GM12891 (cell line): ENCODE measurements around the gene RHBDF2.

ENCODE experiments used
- DNase-seq: peaks from one replicate; pipeline ENCODE4 v3.0.0; 2011; ENCODE audit warnings: low spot score; ENCODE audit not compliant: insufficient read length
- FAIRE-seq: peaks from 2 replicates; lab custom pipeline; 2011; peaks lifted over from hg19 to GRCh38; lab: Jason Lieb, UNC
- PAX5 ChIP-seq: IDR thresholded peaks from 2 replicates; pipeline ENCODE4 v1.6.1; 2011; ENCODE audit warnings: low read length, moderate library complexity, mild to moderate bottlenecking; ENCODE audit not compliant: insufficient read depth, severe bottlenecking
- POLR2A ChIP-seq: IDR thresholded peaks from 2 replicates; pipeline ENCODE4 v1.6.1; 2011; ENCODE audit warnings: low read depth, low read length, control low read depth
- POLR2AphosphoS5 ChIP-seq: IDR thresholded peaks from 2 replicates; pipeline ENCODE4 v1.6.1; 2011; ENCODE audit warnings: low read depth, low read length, control low read depth
- POU2F2 ChIP-seq: IDR thresholded peaks from 2 replicates; pipeline ENCODE4 v1.6.1; 2011; ENCODE audit warnings: low read depth, mild to moderate bottlenecking, control low read depth, low read length, moderate library complexity
- SPI1 ChIP-seq: IDR thresholded peaks from 2 replicates; pipeline ENCODE4 v1.6.1; 2011; ENCODE audit warnings: low read depth, low read length, control low read depth
- TAF1 ChIP-seq: IDR thresholded peaks from 2 replicates; pipeline ENCODE4 v1.6.1; 2011; ENCODE audit warnings: low read depth, low read length, control low read depth

Gene RHBDF2

GRCh38 chr17:76438906-76439305 is 62.3 kb downstream of the RHBDF2 start:
- FAIRE-seq (no peak), DNase-seq (no peak)
- TF ChIP-seq SPI1 = no peak
- TF ChIP-seq POU2F2 = no peak
- TF ChIP-seq TAF1 = no peak
- no peak for TF ChIP-seq PAX5
- TF ChIP-seq POLR2AphosphoS5 = no peak
- no peak for TF ChIP-seq POLR2A

DNA sequence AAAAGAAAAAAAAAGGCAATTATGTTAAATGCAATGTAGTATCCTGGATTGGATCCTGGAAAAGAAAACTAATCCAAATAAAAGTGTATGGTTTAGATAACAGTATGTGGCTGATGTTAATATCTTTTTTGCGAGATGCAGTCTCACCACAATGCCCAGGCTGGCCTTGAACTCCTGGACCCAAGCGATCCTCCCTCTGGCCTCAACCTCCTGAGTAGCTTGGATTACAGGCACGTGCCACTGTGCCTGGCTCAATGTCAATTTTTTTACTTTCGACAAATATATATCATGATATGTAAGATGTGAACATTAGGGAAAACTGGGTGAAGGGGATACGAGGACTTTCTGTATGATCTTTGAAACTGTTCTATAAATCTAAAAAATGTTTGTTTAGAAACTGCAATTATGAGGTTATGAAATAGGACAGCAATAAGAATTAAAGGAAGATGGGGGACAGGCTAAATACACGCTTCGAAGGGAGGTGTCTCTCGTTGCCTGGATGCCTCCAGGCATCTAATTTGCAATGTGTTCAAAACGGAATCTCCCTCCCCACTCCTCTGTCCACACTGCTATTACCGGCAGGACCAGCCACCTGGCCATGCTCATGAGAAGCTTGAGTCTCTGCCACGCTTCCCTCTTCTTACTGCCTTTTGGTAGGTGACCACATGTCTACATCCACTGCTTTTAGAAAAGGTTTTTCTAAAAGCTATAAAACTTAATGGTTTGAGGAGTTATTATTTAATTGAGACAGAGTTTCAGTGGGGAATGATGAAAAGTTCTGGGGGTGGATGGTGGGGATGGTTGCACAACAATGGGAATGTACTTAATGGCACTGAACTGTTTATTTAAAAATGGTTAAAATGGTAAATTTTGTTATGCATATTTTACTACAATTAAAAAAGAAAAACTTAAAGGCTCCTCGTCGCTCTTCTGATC is 63.5 kb downstream of the RHBDF2 start:
- FAIRE-seq (no peak), DNase-seq (no peak)
- TF ChIP-seq POU2F2 = no peak
- no peak for TF ChIP-seq POLR2A
- no peak for TF ChIP-seq SPI1
- no peak for TF ChIP-seq PAX5
- TF ChIP-seq TAF1 = no peak
- TF ChIP-seq POLR2AphosphoS5 = no peak

DNA sequence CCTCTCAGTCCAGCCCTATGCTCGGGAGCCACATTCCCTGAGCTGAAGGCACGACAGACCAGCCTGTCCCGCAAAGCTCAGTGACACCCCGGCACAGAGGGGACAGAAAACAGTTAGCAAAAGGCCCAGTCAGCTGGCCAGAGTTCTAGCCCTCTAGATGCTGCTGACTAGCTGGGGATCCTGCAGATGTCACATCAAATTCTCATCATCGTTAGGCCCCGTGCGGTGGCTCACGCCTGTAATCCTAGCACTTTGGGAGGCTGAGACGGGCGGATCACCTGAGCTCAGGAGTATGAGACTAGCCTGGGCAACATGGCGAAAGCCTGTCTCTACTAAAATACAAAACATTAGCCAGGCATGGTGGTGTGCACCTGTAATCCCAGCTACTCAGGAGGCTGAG is 65.5 kb downstream of the RHBDF2 start:
- TF ChIP-seq POLR2AphosphoS5 (no peak), POU2F2 (no peak), POLR2A (no peak), PAX5 (no peak), TAF1 (no peak), SPI1 (no peak)
- FAIRE-seq (no peak), DNase-seq (no peak)

- DNase-seq (no peak), FAIRE-seq (no peak)
Observed at GRCh38 chr17:76434870-76435269, 66.4 kb downstream of the RHBDF2 start.

GRCh38 chr17:76433693-76434092 is 67.5 kb downstream of the RHBDF2 start:
- DNase-seq (no peak), FAIRE-seq (no peak)
- TF ChIP-seq PAX5 (peak; percentile 71), POLR2A (no peak)

More at GRCh38 chr17:76434870-76435269, 66.4 kb downstream of the RHBDF2 start:
- TF ChIP-seq POLR2AphosphoS5 (no peak), TAF1 (no peak), SPI1 (no peak), POU2F2 (no peak), PAX5 (no peak), POLR2A (no peak)

GRCh38 chr17:76432712-76433336 is 68.4 kb downstream of the RHBDF2 start:
- TF ChIP-seq TAF1 = no peak
- TF ChIP-seq POLR2AphosphoS5 = no peak
- TF ChIP-seq POU2F2 = no peak
- TF ChIP-seq SPI1 = no peak
- no peak for TF ChIP-seq PAX5
- no peak for TF ChIP-seq POLR2A
- DNase-seq (no peak), FAIRE-seq (peak; percentile 78)

DNA sequence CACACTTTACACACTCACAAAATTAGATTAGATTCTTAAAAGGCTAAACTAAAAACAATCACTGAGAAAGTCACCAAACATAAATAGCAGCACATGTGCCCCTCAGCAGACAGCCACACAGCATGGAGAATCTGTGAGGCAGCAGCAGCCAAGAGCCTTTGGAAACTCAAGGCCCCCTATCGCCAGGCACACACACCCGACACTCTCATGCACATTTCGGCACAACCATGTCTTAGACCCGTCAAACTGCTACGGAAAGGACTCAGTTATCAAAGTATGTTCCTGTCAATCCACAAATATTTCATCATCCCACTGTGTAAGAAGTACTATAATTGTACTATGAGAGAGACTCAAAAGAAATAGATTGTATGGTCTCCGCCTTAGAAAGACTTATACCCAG is 69.2 kb downstream of the RHBDF2 start:
- no peak for TF ChIP-seq TAF1
- no peak for TF ChIP-seq PAX5
- TF ChIP-seq POLR2AphosphoS5 = no peak
- no peak for TF ChIP-seq SPI1
- no peak for TF ChIP-seq POLR2A
- TF ChIP-seq POU2F2 = no peak
- no peak for FAIRE-seq
- DNase-seq = no peak

- TF ChIP-seq POLR2A = no peak
- TF ChIP-seq POU2F2 = no peak
- FAIRE-seq (no peak), DNase-seq (no peak)
Observed at GRCh38 chr17:76431509-76431908, 69.7 kb downstream of the RHBDF2 start.

GRCh38 chr17:76428511-76428910 is 72.7 kb downstream of the RHBDF2 start:
- no peak for TF ChIP-seq TAF1
- TF ChIP-seq POLR2AphosphoS5 = no peak
- DNase-seq = no peak
- no peak for FAIRE-seq
